K562 (cell line): ENCODE measurements around the gene TMEM108. TPM values are rescaled to one million over a fixed set of nuclear protein-coding genes. Genes with fewer than 3 reads are reported as not detected.
"Not testable (repeated sequence)": the region's sequence is repeated elsewhere in the genome, so short reads cannot be mapped to it uniquely, and the experiment has no call there.

ENCODE experiments used
- ATAC-seq: fragments of 200-7000 bp; cut with Tn5 transposase; 3 replicates; pipeline ENCODE4 v1.9.1; 2020; ENCODE audit warnings: moderate library complexity
- BruUV-seq: library from RNA; stranded (reverse); fragments of 400-500 nt; replicated peaks from 2 replicates; lab custom pipeline; 2021; lab: Mats Ljungman, UMichigan
- CTCF ChIA-PET: fragments of 300-600 bp; formaldehyde crosslinking; extraction: SDS; loops from one replicate; lab custom pipeline; 2021; ENCODE audit warnings: low intra/inter-chr PET ratio; lab: Yijun Ruan, JAX
- POLR2A ChIA-PET: fragments of 300-600, 350-650 bp; sonication (Branson Sonifier 250); formaldehyde crosslinking; extraction: SDS; loops from one replicate; lab custom pipeline; 2021; ENCODE audit warnings: antibody characterized with exemption, inconsistent platforms; lab: Yijun Ruan, JAX
- DNase-seq, 4 experiments: peaks; one replicate each; pipeline versions ENCODE4 v3.0.0 to v3.0.0-alpha.2; 2011 to 2018; ENCODE audit warnings: low spot score in 3 of 4, mixed read lengths in 3 of 4; ENCODE audit errors: extremely low read depth in 1 of 4
- FAIRE-seq: peaks from 2 replicates; lab custom pipeline; 2011; peaks lifted over from hg19 to GRCh38; lab: Jason Lieb, UNC
- H2AFZ ChIP-seq: 2 replicates; pipeline ENCODE4 v1.6.0; 2011; ENCODE audit warnings: low read depth, low read length, control low read depth, inconsistent platforms
- H3K27ac ChIP-seq: fragments of 200-600 bp; 3 replicates; pipeline ENCODE4 v1.8.0; 2011; ENCODE audit warnings: low read depth, mild to moderate bottlenecking, control low read depth, inconsistent platforms, low read length, moderate library complexity, mixed read lengths; ENCODE audit errors: extremely low read depth
- H3K27me3 ChIP-seq, 2 experiments: fragments of 300-600 bp in 1 of 2; 2 replicates in 1 of 2; 3 replicates in 1 of 2; pipeline versions ENCODE4 v1.6.0 to v1.8.0; 2011; ENCODE audit warnings: inconsistent platforms in 2 of 2, low read length in 2 of 2, mild to moderate bottlenecking in 1 of 2, mixed read lengths in 1 of 2, moderate library complexity in 1 of 2; ENCODE audit not compliant: control insufficient read depth in 2 of 2, insufficient read depth in 2 of 2
- H3K36me3 ChIP-seq: fragments of 300-600 bp; 3 replicates; pipeline ENCODE4 v1.8.0; 2011; ENCODE audit warnings: mild to moderate bottlenecking, low read length, inconsistent platforms; ENCODE audit not compliant: control insufficient read depth, insufficient read depth
- H3K4me1 ChIP-seq, 2 experiments: fragments of 200-600 bp in 1 of 2; replicated peaks in 1 of 2; 2 replicates in 1 of 2; 3 replicates in 1 of 2; pipeline versions ENCODE4 v1.5.1 to v1.8.0; 2011; ENCODE audit warnings: inconsistent platforms in 2 of 2, low read length in 2 of 2, mild to moderate bottlenecking in 1 of 2, mixed read lengths in 1 of 2, moderate library complexity in 1 of 2; ENCODE audit not compliant: control insufficient read depth in 2 of 2, insufficient read depth in 2 of 2
- H3K4me2 ChIP-seq: 2 replicates; pipeline ENCODE4 v1.6.1; 2011; ENCODE audit warnings: low read length, control low read depth, inconsistent platforms, mixed read lengths; ENCODE audit not compliant: insufficient read depth
- H3K4me3 ChIP-seq: fragments of 200-600 bp; sonication (generic), shearing (Covaris generic); 2 replicates; pipeline ENCODE4 v1.5.1; 2016; ENCODE audit warnings: control low read depth, inconsistent platforms
- H3K79me2 ChIP-seq: fragments of 200-600 bp; 3 replicates; pipeline ENCODE4 v1.8.0; 2011; ENCODE audit warnings: low read length, inconsistent platforms; ENCODE audit not compliant: control insufficient read depth, insufficient read depth
- H3K9ac ChIP-seq, 2 experiments: 2 replicates each; pipeline versions ENCODE4 v1.6.0 to v1.6.1; 2011; ENCODE audit warnings: low read depth in 2 of 2, low read length in 2 of 2, control low read depth in 1 of 2, inconsistent platforms in 1 of 2, mild to moderate bottlenecking in 1 of 2, mixed read lengths in 1 of 2; ENCODE audit not compliant: insufficient read depth in 1 of 2
- H3K9me1 ChIP-seq: one replicate; pipeline ENCODE4 v1.6.0; 2011; ENCODE audit warnings: inconsistent platforms, mild to moderate bottlenecking, low read length, moderate library complexity; ENCODE audit not compliant: control insufficient read depth, insufficient read depth
- H3K9me3 ChIP-seq: replicated peaks from 2 replicates; pipeline ENCODE4 v1.5.1; 2011; ENCODE audit warnings: low read depth, low read length, inconsistent platforms; ENCODE audit not compliant: control insufficient read depth, insufficient read depth
- H4K20me1 ChIP-seq: replicated peaks from 2 replicates; pipeline ENCODE4 v1.6.1; 2011; ENCODE audit warnings: low read length, inconsistent platforms, mixed read lengths; ENCODE audit not compliant: control insufficient read depth, insufficient read depth
- CEBPB ChIP-seq: fragments of 450-650 bp; IDR thresholded peaks from 2 replicates; pipeline ENCODE4 v1.6.1; 2016; ENCODE audit warnings: missing genetic modification characterization, missing compliant biosample characterization
- CEBPG ChIP-seq, 3 experiments: fragments of 200-800 bp in 1 of 3; sonication (Bioruptor generic) in 1 of 3; sonication (generic) in 1 of 3; formaldehyde crosslinking in 1 of 3; IDR thresholded peaks in 2 of 3; conservative IDR thresholded peaks in 1 of 3; 2 replicates each; pipeline versions ENCODE4 v1.6.1 to v1.8.0; 2016 to 2022; ENCODE audit warnings: missing compliant biosample characterization in 2 of 3, missing genetic modification characterization in 2 of 3, mild to moderate bottlenecking in 1 of 3, missing genetic modification reagents in 1 of 3
- EP400 ChIP-seq: fragments of 450-650 bp; IDR thresholded peaks from 2 replicates; pipeline ENCODE4 v1.6.1; 2017; ENCODE audit warnings: antibody characterized with exemption, mild to moderate bottlenecking, moderate library complexity
- GABPA ChIP-seq: fragments of 200-800 bp; sonication (Bioruptor generic); conservative IDR thresholded peaks from 2 replicates; pipeline ENCODE4 v1.6.1; 2016; ENCODE audit warnings: low read depth, missing genetic modification characterization, missing compliant biosample characterization
- HNRNPL ChIP-seq: fragments of 200-400 bp; formaldehyde crosslinking; IDR thresholded peaks from 2 replicates; pipeline ENCODE4 v1.6.1; 2017; ENCODE audit warnings: low read depth, mild to moderate bottlenecking, low read length
- WGBS: fragments of 100-300 bp; shearing (Covaris generic); methylation state at CpG from one replicate; pipeline ENCODE4 v1.1.6; 2016; ENCODE audit warnings: low coverage, mixed read lengths; ENCODE audit not compliant: insufficient coverage; ENCODE audit errors: missing lambda C conversion rate; 5-methylcytosine and 5-hydroxymethylcytosine counted together
- in situ Hi-C: fragments of 300-500 bp; cut with MboI; formaldehyde crosslinking; loops from 4 replicates; pipeline ENCODE4 v1.15.0; 2018; ENCODE audit warnings: inconsistent platforms, mixed read lengths
- intact Hi-C: fragments of 100-400 bp; cut with micrococcal nuclease; formaldehyde crosslinking; loops from 2 replicates; pipeline ENCODE4 v1.14.2; 2022
- polyA plus RNA-seq, 8 experiments: library from polyadenylated mRNA; depleted of rRNA in 4 of 8; stranded (reverse) in 5 of 8; unstranded in 3 of 8; fragments of >200 nt; fragmentation: Nextera tagmentation in 2 of 8; fragmentation: Illumina TruSeq in 1 of 8; extraction: Ambion mirVana in 2 of 8; extraction: Trizol in 1 of 8; gene quantifications; 2 replicates each; pipeline versions ENCODE4 v1.2.1 to v1.2.3, GENCODE V29; 2011 to 2014; ENCODE audit warnings: inconsistent platforms in 1 of 8, missing spikeins in 1 of 8
- total RNA-seq, 7 experiments: library from RNA; depleted of rRNA in 6 of 7; stranded (reverse); fragments of >200 nt in 6 of 7; fragmentation: Illumina TruSeq in 2 of 7; extraction: Trizol in 2 of 7; gene quantifications; 2 replicates each; pipeline versions ENCODE4 v1.2.1 to v1.2.3, GENCODE V29; 2011 to 2021; ENCODE audit warnings: low replicate concordance in 1 of 7
- TF ChIP-seq, protein P1 (sequence below), 2 experiments: fragments of 450-650 bp in 1 of 2; sonication (generic) in 1 of 2; formaldehyde crosslinking in 1 of 2; IDR thresholded peaks in 1 of 2; conservative IDR thresholded peaks in 1 of 2; 2 replicates each; pipeline versions ENCODE4 v1.6.1 to v1.8.1; 2016 to 2023; ENCODE audit warnings: mild to moderate bottlenecking in 2 of 2, moderate library complexity in 2 of 2, inconsistent platforms in 1 of 2, missing genetic modification reagents in 1 of 2

TMEM108 gene
- total and polyA plus RNA-seq, 9 of the 15 experiments (the other 6 are each of a cell fraction or from before 2014, with no cell fraction given): 0.65 to 11.1 (median 3.4) TPM

DNA sequence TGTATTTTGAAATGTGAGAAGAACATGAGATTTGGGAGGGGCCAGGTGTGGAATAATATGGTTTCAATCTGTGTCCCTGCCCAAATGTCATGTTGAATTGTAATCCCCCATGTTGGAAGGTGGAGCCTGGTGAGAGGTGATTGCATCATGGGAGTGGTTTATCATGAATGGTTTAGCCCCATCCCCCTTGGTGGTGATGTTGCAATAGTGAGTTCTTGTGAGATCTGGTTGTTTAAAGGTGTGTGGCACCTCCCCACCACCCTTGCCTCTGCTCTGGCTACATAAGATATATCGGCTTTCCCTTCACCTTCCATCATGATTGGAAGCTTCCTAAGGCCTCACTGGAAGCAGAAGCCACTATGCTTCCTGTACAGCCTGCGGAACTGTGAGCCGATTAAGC, 23.9 kb upstream of the TMEM108 start:
- no TSS peak for BruUV-seq

DNA sequence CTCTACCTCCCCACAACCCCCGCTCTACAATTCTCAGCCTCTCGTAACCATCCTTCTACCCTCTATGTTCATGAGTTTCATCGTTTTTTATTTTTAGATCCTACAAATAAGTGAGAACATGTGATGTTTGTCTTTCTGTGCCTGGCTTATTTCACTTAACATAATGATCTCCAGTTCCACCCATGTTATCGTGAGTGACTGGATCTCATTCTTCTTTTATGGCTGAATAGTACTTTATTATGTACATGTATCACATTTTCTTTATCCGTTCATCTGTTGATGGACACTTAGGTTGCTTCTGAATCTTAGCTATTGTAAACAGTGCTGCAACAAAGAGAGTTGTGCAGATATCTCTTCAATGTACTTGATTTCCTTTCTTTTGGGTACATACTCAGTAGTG, 22.6 kb upstream of the TMEM108 start:
- H3K9me1 ChIP-seq, CTCF ChIA-PET, intact Hi-C loops, H3K9me3 ChIP-seq, H3K36me3 ChIP-seq, ATAC-seq, DNase-seq, H3K27me3 ChIP-seq, H3K4me2 ChIP-seq, BruUV-seq, H4K20me1 ChIP-seq, FAIRE-seq, H3K4me3 ChIP-seq, POLR2A ChIA-PET, H3K79me2 ChIP-seq, H3K27ac ChIP-seq, H3K4me1 ChIP-seq, H3K9ac ChIP-seq, in situ Hi-C loops, H2AFZ ChIP-seq: not testable (repeated sequence)
- 49% methylated on average over 5 of the region's 5 CpGs for whole genome bisulfite sequencing

More for the DNA sequence above, 23.9 kb upstream of the TMEM108 start:
- H3K4me1 ChIP-seq: no peaks in the 10 kb centered on the region; a peak in 1 of 5 replicates
- in situ Hi-C loops: no loop called here
- TF ChIP-seq HNRNPL: no peak
- no peak for TF ChIP-seq GABPA
- peak; percentile 80 for TF ChIP-seq CEBPB (tag)
- TF ChIP-seq EP400: no peak
- TF ChIP-seq, protein P1, sequence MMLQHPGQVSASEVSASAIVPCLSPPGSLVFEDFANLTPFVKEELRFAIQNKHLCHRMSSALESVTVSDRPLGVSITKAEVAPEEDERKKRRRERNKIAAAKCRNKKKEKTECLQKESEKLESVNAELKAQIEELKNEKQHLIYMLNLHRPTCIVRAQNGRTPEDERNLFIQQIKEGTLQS (IDR thresholded peaks at IDR 0.05): peak; percentile 44; the same call in 1 of the 2 replicates
- TF ChIP-seq, protein P1 (CRISPR knock-in tag; conservative IDR thresholded peaks at IDR 0.05): no peak
- TF ChIP-seq CEBPG (CRISPR knock-in tag; IDR thresholded peaks at IDR 0.05): no peak
- peak; percentile 40 to 45; a peak in 2 of 4 replicates for TF ChIP-seq CEBPG (tag; conservative IDR thresholded peaks at IDR 0.05 in 1 of 2, IDR thresholded peaks at IDR 0.05 in 1 of 2)
- TF ChIP-seq, all 486 proteins: peak for 3
- peak; percentile 21; the same call in 1 of the 3 replicates for ATAC-seq
- no peak for DNase-seq
- Histone ChIP-seq H3K36me3 (no peaks in the 10 kb centered on the region), H3K27ac (no peak overlapping the region), H3K4me3 (no peak overlapping the region), H3K9me3 (no peaks in the 10 kb centered on the region), H3K27me3 (no peaks in the 10 kb centered on the region), H2AFZ (no peak overlapping the region), H3K4me2 (no peak overlapping the region), H3K9me1 (no peaks in the 10 kb centered on the region), H3K79me2 (no peaks in the 10 kb centered on the region), H4K20me1 (no peaks in the 10 kb centered on the region), H3K9ac (no peak overlapping the region)
- no peak for FAIRE-seq
- intact Hi-C loops: no loop called here
- ChIA-PET CTCF (no interaction called here), POLR2A (no interaction called here)
- 71% methylated on average over 3 of the region's 3 CpGs for WGBS
